ENCODE data around the gene ISYNA1. TPM values are rescaled to one million over a fixed set of nuclear protein-coding genes. Genes with fewer than 3 reads are reported as not detected.

ISYNA1 gene
- total and polyA plus RNA-seq, 12 donors, result 12.6 to 137 (median 20.5) TPM

- H3K4me1 ChIP-seq, result peaks cover 35 to 95% (median 75%) of the 10 kb centered on the region in 9 donors
- peak in 3 of 9 donors; percentile 22 to 37 (median 25) for TF ChIP-seq CTCF (IDR thresholded peaks at IDR 0.05)
- H3K9me3 ChIP-seq, result no peaks in the 10 kb centered on the region
- H3K27me3 ChIP-seq, result no peaks in the 10 kb centered on the region
- H3K36me3 ChIP-seq, result peaks cover 0 to 15% (median 0%) of the 10 kb centered on the region in 9 donors
- peak overlapping the region in 9 of 10 donors; percentile 39 to 80 (median 65) for H3K27ac ChIP-seq
- ATAC-seq (peak; percentile 50 to 75 (median 68)), DNase-seq (peak; percentile 75 to 78)
- H3K4me3 ChIP-seq, result peak overlapping the region in 1 of 10 donors; percentile 13
- whole genome bisulfite sequencing, 2 donors, result 38 to 51% methylated on average over 18 of the region's 18 CpGs
- intact Hi-C loops (cut with DNase I), result no loop called here
Observed at GRCh38 chr19:18425515-18426415, 12.2 kb downstream of the ISYNA1 start.

GRCh38 chr19:18424890-18425514 lies 12.9 kb downstream of the ISYNA1 start:
- intact Hi-C loops (cut with DNase I), result no loop called here
- 88 to 89% methylated on average over 17 of the region's 17 CpGs for WGBS, 2 donors
- H3K27ac ChIP-seq, result peak overlapping the region in 5 of 10 donors; percentile 39 to 79 (median 64)
- peaks cover 37 to 100% (median 82%) of the 10 kb centered on the region in 9 donors for H3K4me1 ChIP-seq
- no peak for TF ChIP-seq CTCF (IDR thresholded peaks at IDR 0.05)
- peaks cover 0 to 11% (median 0%) of the 10 kb centered on the region in 9 donors for H3K36me3 ChIP-seq
- no peaks in the 10 kb centered on the region for H3K9me3 ChIP-seq
- H3K4me3 ChIP-seq, result no peak overlapping the region
- no peak for DNase-seq
- no peak for ATAC-seq
- no peaks in the 10 kb centered on the region for H3K27me3 ChIP-seq

GRCh38 chr19:18424122-18424889 lies 13.6 kb downstream of the ISYNA1 start:
- peaks cover 31 to 96% (median 77%) of the 10 kb centered on the region in 9 donors for H3K4me1 ChIP-seq
- ATAC-seq, result no peak
- H3K9me3 ChIP-seq, result no peaks in the 10 kb centered on the region
- no peaks in the 10 kb centered on the region for H3K27me3 ChIP-seq
- peaks cover 0 to 11% (median 0%) of the 10 kb centered on the region in 9 donors for H3K36me3 ChIP-seq
- whole genome bisulfite sequencing, 2 donors, result 73 to 81% methylated on average over 22 of the region's 22 CpGs
- intact Hi-C loops (cut with DNase I), result no loop called here
- no peak for DNase-seq
- no peak for TF ChIP-seq CTCF (IDR thresholded peaks at IDR 0.05)
- H3K27ac ChIP-seq, result peak overlapping the region in 7 of 10 donors; percentile 6 to 79 (median 16)
- H3K4me3 ChIP-seq, result no peak overlapping the region
